ACHN (cell line): ENCODE results near the gene EPHB1.
"Not testable (repeated sequence)": the region's sequence is repeated elsewhere in the genome, so short reads cannot be mapped to it uniquely, and the experiment has no call there.

Experiments used
- DNase-seq: peaks from one replicate; pipeline ENCODE4 v3.0.0-alpha.2; 2015
- in situ Hi-C: cut with HindIII; loops from 2 replicates; pipeline ENCODE4 v1.10.0; 2017; ENCODE audit warnings: low sequenced_read_pairs, low pct_ligation_motif_present, low pct_unique_long_range_greater_than_20kb

EPHB1 gene

GRCh38 chr3:134956395-134956794, 161.3 kb downstream of the EPHB1 start:
- no peak for DNase-seq
- in situ Hi-C loops, result no loop called here

- no peak for DNase-seq
- in situ Hi-C loops, result no loop called here
Measured at GRCh38 chr3:134956844-134957243, 161.8 kb downstream of the EPHB1 start.

- in situ Hi-C loops, result no loop called here
- DNase-seq, result no peak
Measured at GRCh38 chr3:134959516-134959915, 164.5 kb downstream of the EPHB1 start.

- no peak for DNase-seq
- in situ Hi-C loops, result no loop called here
Measured at GRCh38 chr3:134964226-134964625, 169.2 kb downstream of the EPHB1 start.

- DNase-seq, result no peak
- in situ Hi-C loops, result no loop called here
Measured at GRCh38 chr3:134965865-134966481, 170.9 kb downstream of the EPHB1 start.

- DNase-seq, result no peak
- in situ Hi-C loops, result no loop called here
Measured at GRCh38 chr3:134970895-134971294, 175.8 kb downstream of the EPHB1 start.

GRCh38 chr3:134971306-134971705, 176.2 kb downstream of the EPHB1 start:
- DNase-seq, result no peak
- in situ Hi-C loops, result no loop called here

- in situ Hi-C loops, DNase-seq: not testable (repeated sequence)
Measured at GRCh38 chr3:134971907-134972306, 176.8 kb downstream of the EPHB1 start.

GRCh38 chr3:134972836-134973455, 177.9 kb downstream of the EPHB1 start:
- in situ Hi-C loops, result no loop called here
- no peak for DNase-seq

GRCh38 chr3:134974624-134975023, 179.6 kb downstream of the EPHB1 start:
- DNase-seq, result no peak
- in situ Hi-C loops, result no loop called here

GRCh38 chr3:134976948-134977347, 181.9 kb downstream of the EPHB1 start:
- in situ Hi-C loops, result no loop called here
- DNase-seq, result no peak

GRCh38 chr3:134978658-134979057, 183.6 kb downstream of the EPHB1 start:
- peak; percentile 13 for DNase-seq
- in situ Hi-C loops, result no loop called here

- in situ Hi-C loops, result no loop called here
- no peak for DNase-seq
Measured at GRCh38 chr3:134985864-134986715, 191.0 kb downstream of the EPHB1 start.

GRCh38 chr3:134988666-134989065, 193.6 kb downstream of the EPHB1 start:
- in situ Hi-C loops, result no loop called here

GRCh38 chr3:134991003-134991402, 195.9 kb downstream of the EPHB1 start:
- no peak for DNase-seq
- in situ Hi-C loops, result no loop called here

More at GRCh38 chr3:134988666-134989065, 193.6 kb downstream of the EPHB1 start:
- DNase-seq, result no peak

- DNase-seq, result no peak
- in situ Hi-C loops, result no loop called here
Measured at GRCh38 chr3:134991472-134992010, 196.5 kb downstream of the EPHB1 start.

- no peak for DNase-seq
- in situ Hi-C loops, result no loop called here
Measured at GRCh38 chr3:134992180-134992579, 197.1 kb downstream of the EPHB1 start.

- in situ Hi-C loops, result no loop called here
- DNase-seq, result no peak
Measured at GRCh38 chr3:134992586-134992985, 197.5 kb downstream of the EPHB1 start.

- in situ Hi-C loops, result no loop called here
- DNase-seq, result no peak
Measured at GRCh38 chr3:134993011-134993410, 198.0 kb downstream of the EPHB1 start.
